Activated CD4-positive, CD25-positive, alpha-beta regulatory T cell treated with anti-CD3 and anti-CD28 coated beads, Interleukin-2, amount 50 U/mL, for 24 hours (primary cell): ENCODE measurements around the gene GPI.
"Not testable (repeated sequence)": the region's sequence is repeated elsewhere in the genome, so short reads cannot be mapped to it uniquely, and the experiment has no call there.

Experiments used
- ATAC-seq, 2 donors: fragments of 150-1000 bp; cut with Tn5 transposase; one replicate each; pipeline ENCODE4 v1.10.0; 2021; ENCODE audit warnings: mild to moderate bottlenecking in 1 of 2, moderate library complexity in 1 of 2

GPI gene

GRCh38 chr19:34368338-34368737 lies 3.3 kb downstream of the GPI start:
- ATAC-seq = no peak

GRCh38 chr19:34369166-34369565 lies 4.2 kb downstream of the GPI start:
- ATAC-seq = not testable (repeated sequence)

GRCh38 chr19:34370117-34370516 lies 5.1 kb downstream of the GPI start:
- no peak for ATAC-seq

GRCh38 chr19:34370983-34371382 lies 6.0 kb downstream of the GPI start:
- ATAC-seq = no peak

GRCh38 chr19:34373601-34374288 lies 8.7 kb downstream of the GPI start:
- no peak for ATAC-seq

GRCh38 chr19:34375598-34375997 lies 10.6 kb downstream of the GPI start:
- ATAC-seq = no peak

- no peak for ATAC-seq
Observed at GRCh38 chr19:34380639-34381241, 15.7 kb downstream of the GPI start.

GRCh38 chr19:34381399-34382251 lies 16.6 kb downstream of the GPI start:
- ATAC-seq = no peak

- no peak for ATAC-seq
Observed at GRCh38 chr19:34382471-34382870, 17.5 kb downstream of the GPI start.

- ATAC-seq = no peak
Observed at GRCh38 chr19:34383599-34383998, 18.6 kb downstream of the GPI start.

GRCh38 chr19:34386645-34387445 lies 21.8 kb downstream of the GPI start:
- no peak for ATAC-seq

- no peak for ATAC-seq
Observed at GRCh38 chr19:34387446-34387810, 22.4 kb downstream of the GPI start.

- ATAC-seq = not testable (repeated sequence)
Observed at GRCh38 chr19:34388745-34389144, 23.7 kb downstream of the GPI start.

GRCh38 chr19:34391813-34392212 lies 26.8 kb downstream of the GPI start:
- ATAC-seq = no peak

- ATAC-seq = no peak
Observed at GRCh38 chr19:34393031-34393430, 28.0 kb downstream of the GPI start.

GRCh38 chr19:34393629-34394028 lies 28.6 kb downstream of the GPI start:
- ATAC-seq = no peak

- no peak for ATAC-seq
Observed at GRCh38 chr19:34397853-34398252, 32.9 kb downstream of the GPI start.

- no peak for ATAC-seq
Observed at GRCh38 chr19:34399886-34400285, 34.9 kb downstream of the GPI start.

- not testable (repeated sequence) for ATAC-seq
Observed at GRCh38 chr19:34400844-34401243, 35.8 kb downstream of the GPI start.

- ATAC-seq = no peak
Observed at GRCh38 chr19:34402074-34402600, 37.1 kb downstream of the GPI start.

GRCh38 chr19:34403784-34404108 lies 38.8 kb downstream of the GPI start:
- ATAC-seq = peak; percentile 5

- peak; percentile 92 to 96 for ATAC-seq
Observed at GRCh38 chr19:34404109-34404909, 39.3 kb downstream of the GPI start, which contains the start of gene PDCD2L. Gene PDCD2L (plus strand): TSS chr19:34404399. CDS start chr19:34404431, 32 bp downstream.
